MCF 10A (cell line): ENCODE results near the gene RSRC2. TPM values are rescaled to one million over a fixed set of nuclear protein-coding genes. Genes with fewer than 3 reads are reported as not detected.

Experiments used
- BruUV-seq: library from RNA; stranded (reverse); fragments of 400-500 nt; replicated peaks from 2 replicates; lab custom pipeline; 2021; lab: Mats Ljungman, UMichigan
- CTCF ChIA-PET: fragments of 300-600 bp; sonication (Branson Sonifier 250); formaldehyde crosslinking; extraction: SDS; loops from one replicate; lab custom pipeline; 2021; ENCODE audit warnings: antibody characterized with exemption, inconsistent platforms; lab: Yijun Ruan, JAX
- POLR2A ChIA-PET: fragments of 300-600, 350-650 bp; sonication (Branson Sonifier 250); formaldehyde crosslinking; extraction: SDS; loops from one replicate; lab custom pipeline; 2020; ENCODE audit warnings: antibody characterized with exemption, inconsistent platforms; lab: Yijun Ruan, JAX
- DNase-seq: peaks from one replicate; pipeline ENCODE4 v3.0.0-alpha.2; 2018; ENCODE audit not compliant: unreplicated experiment
- H3K27ac Mint-ChIP-seq: one replicate; pipeline ENCODE4 v1.8.0; 2022; ENCODE audit warnings: mild to moderate bottlenecking, low read depth, mixed read lengths; ENCODE audit not compliant: unreplicated experiment
- H3K27me3 Mint-ChIP-seq: one replicate; pipeline ENCODE4 v1.8.0; 2022; ENCODE audit warnings: mixed read lengths; ENCODE audit not compliant: insufficient read depth, unreplicated experiment
- H3K36me3 Mint-ChIP-seq: one replicate; pipeline ENCODE4 v1.8.0; 2022; ENCODE audit warnings: mild to moderate bottlenecking, moderate library complexity, mixed read lengths; ENCODE audit not compliant: insufficient read depth, unreplicated experiment
- H3K4me1 Mint-ChIP-seq: one replicate; pipeline ENCODE4 v1.8.0; 2022; ENCODE audit warnings: mixed read lengths; ENCODE audit not compliant: insufficient read depth, unreplicated experiment
- H3K4me3 Mint-ChIP-seq: one replicate; pipeline ENCODE4 v1.8.0; 2022; ENCODE audit warnings: mild to moderate bottlenecking, moderate library complexity, mixed read lengths; ENCODE audit not compliant: unreplicated experiment
- H3K9me3 Mint-ChIP-seq: one replicate; pipeline ENCODE4 v1.8.0; 2022; ENCODE audit warnings: mixed read lengths; ENCODE audit not compliant: unreplicated experiment
- CTCF ChIP-seq: fragments of 200-600 bp; IDR thresholded peaks from one replicate; pipeline ENCODE4 v1.8.0; 2022; ENCODE audit warnings: antibody characterized with exemption, mild to moderate bottlenecking; ENCODE audit not compliant: unreplicated experiment
- intact Hi-C: fragments of 100-400 bp; cut with micrococcal nuclease; formaldehyde crosslinking; loops from 2 replicates; pipeline ENCODE4 v1.14.1; 2022
- total RNA-seq: library from RNA; stranded (reverse); gene quantifications from 2 replicates; pipeline ENCODE4 v1.2.3, GENCODE V29; 2022

The RSRC2 gene
- total RNA-seq, 1 experiment from 2014 or later, result 93.4 TPM

- DNase-seq, result no peak
- Mint-ChIP-seq H3K9me3 (no peaks in the 10 kb centered on the region), H3K27me3 (no peaks in the 10 kb centered on the region), H3K4me3 (no peak overlapping the region), H3K36me3 (peaks cover 5% of the 10 kb centered on the region), H3K4me1 (peaks cover 5% of the 10 kb centered on the region), H3K27ac (no peak overlapping the region)
- BruUV-seq, result no TSS peak
- intact Hi-C loops, result no loop called here
- TF ChIP-seq CTCF, result no peak
- ChIA-PET CTCF (interaction anchor here (1.3 to 1.4 kb wide), 2 partner anchors 11 to 60 kb away, joined by 4 to 6 read pairs; no protein-coding TSS in a partner anchor), POLR2A (interaction anchor here (0.6 kb wide), 2 partner anchors 13 to 1977 kb away, joined by 3 to 6 read pairs; no protein-coding TSS in a partner anchor)
Observed at GRCh38 chr12:122460641-122461040, 66.1 kb downstream of the RSRC2 start.

- TF ChIP-seq CTCF, result no peak
- Mint-ChIP-seq H3K9me3 (no peaks in the 10 kb centered on the region), H3K4me3 (no peak overlapping the region), H3K27ac (no peak overlapping the region), H3K4me1 (peaks cover 5% of the 10 kb centered on the region), H3K36me3 (peaks cover 5% of the 10 kb centered on the region), H3K27me3 (no peaks in the 10 kb centered on the region)
- BruUV-seq, result no TSS peak
- intact Hi-C loops, result no loop called here
- DNase-seq, result no peak
- CTCF ChIA-PET, result interaction anchor here (0.7 to 1.3 kb wide), 2 partner anchors 12 to 124 kb away, joined by 3 to 4 read pairs; no protein-coding TSS in a partner anchor
- POLR2A ChIA-PET, result interaction anchor here (1.1 kb wide), 1 partner anchor 60 kb away, joined by 3 read pairs; no protein-coding TSS in a partner anchor
Observed at GRCh38 chr12:122460061-122460460, 66.7 kb downstream of the RSRC2 start.

GRCh38 chr12:122459211-122459610, 67.5 kb downstream of the RSRC2 start:
- Mint-ChIP-seq H3K27me3 (no peaks in the 10 kb centered on the region), H3K4me3 (no peak overlapping the region), H3K27ac (no peak overlapping the region), H3K4me1 (peaks cover 5% of the 10 kb centered on the region), H3K9me3 (no peaks in the 10 kb centered on the region), H3K36me3 (peaks cover 5% of the 10 kb centered on the region)
- no peak for TF ChIP-seq CTCF
- intact Hi-C loops, result no loop called here
- POLR2A ChIA-PET, result interaction anchor here (0.5 to 1.1 kb wide), 2 partner anchors 59 to 141 kb away, joined by 3 to 5 read pairs; no protein-coding TSS in a partner anchor
- BruUV-seq, result no TSS peak
- CTCF ChIA-PET, result interaction anchor here (1.3 kb wide), 1 partner anchor 12 kb away, joined by 3 read pairs; no protein-coding TSS in a partner anchor
- DNase-seq, result no peak

GRCh38 chr12:122458105-122459035, 68.4 kb downstream of the RSRC2 start:
- ChIA-PET POLR2A (interaction anchor here (0.5 to 1.7 kb wide), 2 partner anchors 9 to 140 kb away, joined by 4 to 5 read pairs; no protein-coding TSS in a partner anchor), CTCF (interaction anchor here (1.3 kb wide), 1 partner anchor 12 kb away, joined by 3 read pairs; no protein-coding TSS in a partner anchor)
- Mint-ChIP-seq H3K36me3 (no peaks in the 10 kb centered on the region), H3K27ac (no peak overlapping the region), H3K9me3 (no peaks in the 10 kb centered on the region), H3K27me3 (no peaks in the 10 kb centered on the region), H3K4me1 (peaks cover 5% of the 10 kb centered on the region), H3K4me3 (no peak overlapping the region)
- no peak for TF ChIP-seq CTCF
- no TSS peak for BruUV-seq
- DNase-seq, result no peak
- intact Hi-C loops, result no loop called here
